ENCODE results near the gene RND2. TPM values are rescaled to one million over a fixed set of nuclear protein-coding genes. Genes with fewer than 3 reads are reported as not detected.
A peak's percentile ranks its signal among the peaks of the same experiment; 100 is the strongest.
"Not testable (repeated sequence)": the region's sequence is repeated elsewhere in the genome, so short reads cannot be mapped to it uniquely, and the experiment has no call there.

Gene RND2
- total RNA-seq, 1 donor = 1.3 TPM

DNA sequence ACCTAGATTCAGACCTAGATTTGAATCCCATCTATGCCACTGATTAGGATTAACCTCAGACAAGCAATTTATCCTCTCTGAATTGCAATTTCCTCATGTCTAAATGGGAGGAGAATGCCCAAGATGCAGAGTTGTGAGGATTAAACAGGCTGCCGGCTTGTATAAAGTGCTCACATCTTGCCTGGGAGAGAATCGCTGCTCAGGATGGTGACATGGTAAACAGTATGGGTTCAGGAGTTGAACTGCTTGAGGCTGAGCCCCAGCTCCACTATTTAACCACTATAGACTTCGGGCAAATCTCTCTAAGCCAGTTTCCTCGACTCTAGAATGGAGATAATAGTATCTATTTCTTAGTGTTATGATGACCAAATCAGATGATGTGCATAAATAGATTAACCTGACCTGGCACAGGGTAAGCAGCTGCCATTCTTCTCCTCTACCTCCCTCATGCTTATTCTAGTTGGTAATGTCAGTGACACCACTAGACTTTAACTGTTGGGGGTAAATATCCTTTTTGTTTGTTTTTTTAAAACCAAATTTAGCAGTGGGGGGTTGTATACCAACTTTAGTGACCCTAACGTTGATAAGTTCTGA is 27.5 kb upstream of the RND2 start:
- DNase-seq (ENCODE audit: low read depth) = no peak
- peak overlapping the region; percentile 47 for H3K4me3 ChIP-seq (ENCODE audit: low read depth, low read length)
- TF ChIP-seq, protein P1, sequence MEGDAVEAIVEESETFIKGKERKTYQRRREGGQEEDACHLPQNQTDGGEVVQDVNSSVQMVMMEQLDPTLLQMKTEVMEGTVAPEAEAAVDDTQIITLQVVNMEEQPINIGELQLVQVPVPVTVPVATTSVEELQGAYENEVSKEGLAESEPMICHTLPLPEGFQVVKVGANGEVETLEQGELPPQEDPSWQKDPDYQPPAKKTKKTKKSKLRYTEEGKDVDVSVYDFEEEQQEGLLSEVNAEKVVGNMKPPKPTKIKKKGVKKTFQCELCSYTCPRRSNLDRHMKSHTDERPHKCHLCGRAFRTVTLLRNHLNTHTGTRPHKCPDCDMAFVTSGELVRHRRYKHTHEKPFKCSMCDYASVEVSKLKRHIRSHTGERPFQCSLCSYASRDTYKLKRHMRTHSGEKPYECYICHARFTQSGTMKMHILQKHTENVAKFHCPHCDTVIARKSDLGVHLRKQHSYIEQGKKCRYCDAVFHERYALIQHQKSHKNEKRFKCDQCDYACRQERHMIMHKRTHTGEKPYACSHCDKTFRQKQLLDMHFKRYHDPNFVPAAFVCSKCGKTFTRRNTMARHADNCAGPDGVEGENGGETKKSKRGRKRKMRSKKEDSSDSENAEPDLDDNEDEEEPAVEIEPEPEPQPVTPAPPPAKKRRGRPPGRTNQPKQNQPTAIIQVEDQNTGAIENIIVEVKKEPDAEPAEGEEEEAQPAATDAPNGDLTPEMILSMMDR (IDR thresholded peaks at IDR 0.05; ENCODE audit: insufficient read depth, low read depth, low read length) = no peak

DNA sequence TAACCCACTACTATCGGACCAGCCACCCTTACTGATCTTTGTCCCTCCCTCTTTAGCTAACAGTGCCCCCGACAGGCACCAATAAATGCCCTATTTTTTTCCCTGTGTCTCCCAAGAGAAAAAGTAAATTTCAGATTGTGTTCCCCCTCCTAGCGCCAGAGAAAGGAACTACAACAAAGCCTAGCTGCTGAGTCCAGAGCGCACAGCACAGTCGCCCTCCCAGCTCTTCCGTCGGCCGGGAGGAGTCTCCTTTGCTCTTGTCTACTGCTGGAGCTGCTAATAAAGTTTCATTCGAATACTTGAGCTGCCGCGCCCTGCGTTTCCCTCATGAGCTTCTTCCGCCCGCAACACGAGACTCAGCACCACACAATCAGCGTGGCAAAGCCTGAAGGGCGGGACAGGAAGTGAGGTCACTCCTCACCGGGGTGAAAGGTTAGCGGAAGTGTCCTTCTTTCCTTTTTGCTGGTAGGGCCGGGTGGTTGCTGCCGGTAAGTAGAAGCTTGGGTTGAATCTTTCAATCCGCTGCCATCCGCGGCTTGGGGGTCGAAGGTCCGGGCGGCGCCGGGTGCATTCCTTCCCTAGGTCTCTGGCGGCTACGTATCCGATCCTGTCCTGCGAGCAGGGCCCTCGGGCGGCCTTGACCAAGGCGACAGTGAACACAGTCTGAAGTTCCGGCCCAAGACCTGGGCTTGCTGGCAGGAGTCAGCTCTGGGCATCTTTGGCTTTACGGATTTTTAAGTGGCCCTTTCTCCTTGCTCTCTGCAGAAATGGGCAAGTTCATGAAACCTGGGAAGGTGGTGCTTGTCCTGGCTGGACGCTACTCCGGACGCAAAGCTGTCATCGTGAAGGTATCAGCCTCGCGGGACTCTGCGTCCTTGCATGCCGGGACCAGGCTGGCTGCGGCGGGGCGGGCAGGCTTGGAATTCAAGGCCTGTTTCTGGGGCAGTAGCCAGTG is 26.8 kb upstream of the RND2 start, which contains the start of gene RPL27:
Gene RPL27 (plus strand): TSS at position 436 of the 955 bp plus-strand sequence. CDS start 332 bp downstream, at position 768.
- DNase-seq (ENCODE audit: low read depth) = peak; percentile 100
- TF ChIP-seq, protein P1 (IDR thresholded peaks at IDR 0.05; ENCODE audit: insufficient read depth, low read depth, low read length) = peak; percentile 86
- H3K4me3 ChIP-seq (ENCODE audit: low read depth, low read length) = peak within 1 kb of the TSS; percentile 95

DNA sequence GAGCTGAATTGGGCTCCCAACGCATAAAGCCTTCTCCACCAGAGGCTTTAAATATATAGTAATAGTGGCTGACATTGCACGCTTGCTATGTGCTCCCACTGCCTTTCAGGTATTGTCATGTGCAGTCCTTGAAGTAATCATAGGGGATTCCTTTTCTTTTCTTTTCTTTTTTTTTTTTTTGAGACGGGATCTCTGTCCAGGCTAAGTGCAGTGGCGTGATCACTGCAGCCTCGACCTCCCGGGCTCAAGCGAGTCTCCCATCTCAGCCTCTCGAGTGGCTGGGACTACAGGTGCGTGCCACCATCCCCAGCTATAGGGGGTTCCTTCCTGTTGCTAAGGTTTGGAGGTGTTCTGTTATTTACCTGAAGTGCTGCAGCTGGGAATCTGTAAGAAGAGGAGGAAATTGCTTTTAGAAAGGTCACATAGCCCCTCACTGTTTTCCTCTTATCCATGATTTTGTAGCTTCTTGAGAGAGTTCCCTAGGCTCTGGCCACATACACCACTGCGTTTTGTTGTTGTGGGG is 26.0 kb upstream of the RND2 start:
- H3K4me3 ChIP-seq (ENCODE audit: low read depth, low read length) = peak overlapping the region; percentile 95
- TF ChIP-seq, protein P1 (IDR thresholded peaks at IDR 0.05; ENCODE audit: insufficient read depth, low read depth, low read length) = no peak
- no peak for DNase-seq (ENCODE audit: low read depth)

DNA sequence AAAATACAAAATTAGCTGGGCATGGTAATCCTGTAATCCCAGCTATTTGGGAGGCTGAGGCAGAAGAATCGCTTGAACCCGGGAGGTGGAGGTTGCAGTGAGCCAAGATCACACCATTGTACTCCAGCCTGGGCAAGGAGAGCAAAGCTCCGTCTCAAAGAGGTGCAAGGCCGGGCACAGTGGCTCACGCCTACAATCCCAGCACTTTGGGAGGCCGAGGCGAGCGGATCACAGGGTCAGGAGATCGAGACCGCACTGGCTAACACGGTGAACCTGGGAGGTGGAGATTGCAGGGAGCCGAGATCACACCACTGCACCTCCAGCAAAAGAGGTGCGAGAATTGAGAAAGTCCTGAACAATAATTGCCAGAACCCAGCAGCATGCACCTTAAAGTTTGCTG is 24.1 kb upstream of the RND2 start:
- H3K4me3 ChIP-seq (ENCODE audit: low read depth, low read length); DNase-seq (ENCODE audit: low read depth): not testable (repeated sequence)

DNA sequence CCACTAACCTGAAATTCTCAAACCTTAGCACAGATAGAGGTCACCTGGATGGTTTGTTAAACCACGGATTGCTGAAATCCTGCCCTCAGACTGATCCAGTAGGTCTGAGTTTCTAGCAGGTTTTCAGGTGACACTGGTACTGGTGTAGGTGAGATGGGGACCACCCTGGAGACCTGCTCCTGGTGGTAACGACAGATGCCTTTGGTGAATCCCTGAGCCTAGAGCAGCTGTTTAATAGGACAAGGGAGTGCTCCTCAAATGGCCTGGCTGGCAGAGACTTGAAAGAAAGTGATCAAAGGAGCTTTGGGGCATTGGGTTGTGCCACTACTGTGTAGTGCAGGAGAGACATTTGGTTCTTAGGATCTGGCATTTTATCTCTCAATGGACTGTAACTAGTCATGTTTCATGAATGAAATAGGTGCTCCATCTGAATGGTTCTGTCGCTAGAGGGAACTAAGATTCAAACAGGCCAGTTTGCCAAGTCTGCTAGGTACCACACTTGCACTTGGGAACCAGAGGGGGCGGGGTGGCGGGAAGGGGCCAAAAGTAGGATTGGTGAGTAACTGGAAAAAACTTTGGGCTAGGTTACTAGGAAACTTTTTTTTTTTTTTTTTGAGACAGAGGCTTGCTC is 21.4 kb upstream of the RND2 start:
- TF ChIP-seq, protein P1 (IDR thresholded peaks at IDR 0.05; ENCODE audit: insufficient read depth, low read depth, low read length) = no peak
- H3K4me3 ChIP-seq (ENCODE audit: low read depth, low read length) = no peak overlapping the region

DNA sequence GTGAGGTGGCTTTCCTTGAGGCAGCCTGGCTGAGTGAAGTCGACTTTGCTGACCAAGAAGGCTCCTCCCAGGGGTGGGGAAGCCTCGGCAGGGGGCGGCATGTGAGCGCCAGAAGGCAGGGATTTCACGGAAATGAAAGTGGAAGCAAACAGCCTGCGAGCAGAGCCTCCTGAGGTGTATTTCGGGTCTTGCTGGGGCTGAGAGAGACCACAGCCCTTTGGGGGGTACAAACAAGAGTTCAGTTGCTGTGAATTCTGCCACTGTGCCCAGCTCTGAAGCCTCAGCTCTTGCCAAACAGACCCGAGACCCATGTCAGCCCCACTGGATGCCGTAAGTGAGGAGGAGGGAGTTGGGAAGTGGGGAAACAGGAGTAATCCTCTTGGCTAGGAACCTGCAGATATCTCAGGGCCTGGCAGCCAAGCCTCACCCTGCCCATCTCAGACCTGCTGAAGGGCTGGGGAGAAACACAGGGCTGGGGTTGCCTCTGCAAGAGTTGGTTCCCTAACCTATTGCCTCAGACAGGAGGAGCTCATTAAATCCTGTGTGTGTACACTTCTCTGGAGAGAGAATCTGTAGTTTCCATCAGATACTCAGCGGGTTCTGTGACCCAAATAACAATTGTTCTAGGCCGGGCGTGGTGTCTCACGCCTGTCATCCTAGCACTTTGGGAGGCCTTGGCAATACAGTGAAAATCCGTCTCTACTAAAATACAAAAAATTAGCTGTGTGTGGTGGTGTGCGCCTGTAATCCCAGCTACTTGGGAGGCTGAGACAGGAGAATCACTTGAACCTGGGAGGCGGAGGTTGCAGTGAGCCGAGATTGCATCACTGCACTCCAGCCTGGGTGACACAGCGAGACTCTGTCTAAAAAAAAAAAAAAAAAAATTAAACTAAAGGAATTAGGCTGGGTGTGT is 18.1 kb upstream of the RND2 start, which contains the start of gene IFI35:
Gene IFI35 (plus strand): TSS at position 146 of the 913 bp plus-strand sequence. CDS start 164 bp downstream, at position 310.
- TF ChIP-seq, protein P1 (IDR thresholded peaks at IDR 0.05; ENCODE audit: insufficient read depth, low read depth, low read length) = peak; percentile 33
- peak; percentile 92 for DNase-seq (ENCODE audit: low read depth)
- peak within 1 kb of the TSS; percentile 82 for H3K4me3 ChIP-seq (ENCODE audit: low read depth, low read length)

More for the DNA sequence above, 21.4 kb upstream of the RND2 start:
- no peak for DNase-seq (ENCODE audit: low read depth)
